Epithelial cell of esophagus (primary cell): ENCODE data around the gene PAXX.
A peak's percentile ranks its signal among the peaks of the same experiment; 100 is the strongest.

ENCODE experiments used
- DNase-seq: peaks from one replicate; pipeline ENCODE4 v3.0.0; 2010; ENCODE audit warnings: low read depth
- H3K4me3 ChIP-seq: 2 replicates; pipeline ENCODE4 v1.5.1; 2011; ENCODE audit warnings: mild to moderate bottlenecking, low read length, control low read depth
- TF ChIP-seq, protein P1 (sequence below): IDR thresholded peaks from 2 replicates; pipeline ENCODE4 v1.5.1; 2011; ENCODE audit warnings: low read depth, mild to moderate bottlenecking, low read length, control low read depth, inconsistent platforms; ENCODE audit not compliant: insufficient read depth; ENCODE audit errors: missing control alignments

The PAXX gene

DNA sequence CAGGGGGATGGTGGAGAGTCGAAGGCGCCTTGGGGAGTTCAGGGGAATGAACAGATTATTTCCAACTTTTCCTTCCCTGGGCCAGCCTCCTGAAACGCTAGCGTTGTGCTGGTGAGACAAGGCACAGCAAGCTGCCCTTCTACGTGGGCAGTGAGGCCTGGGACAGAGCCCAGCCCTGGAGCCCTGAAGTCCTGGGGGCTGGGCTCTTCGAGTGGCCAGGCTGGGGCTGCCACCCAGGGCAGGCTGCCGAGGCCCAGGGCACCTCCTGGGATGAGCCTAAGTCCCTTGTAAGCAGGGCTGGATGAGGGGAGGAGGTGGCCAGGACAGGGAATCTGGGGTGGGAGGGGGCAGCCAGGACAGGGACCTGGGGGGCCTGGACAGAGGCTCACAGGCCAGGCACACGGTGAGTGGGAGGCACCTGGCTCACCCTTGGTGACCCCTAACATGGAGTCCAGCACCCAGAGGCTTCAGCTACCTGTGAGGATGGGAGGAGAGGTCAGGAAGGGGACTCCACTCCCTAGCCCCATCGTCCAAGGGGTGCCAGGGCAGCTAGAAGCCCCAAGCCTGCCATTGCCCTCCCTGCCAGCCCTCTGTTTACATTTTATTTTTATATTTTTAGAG is 41.5 kb upstream of the PAXX start:
- TF ChIP-seq, protein P1, sequence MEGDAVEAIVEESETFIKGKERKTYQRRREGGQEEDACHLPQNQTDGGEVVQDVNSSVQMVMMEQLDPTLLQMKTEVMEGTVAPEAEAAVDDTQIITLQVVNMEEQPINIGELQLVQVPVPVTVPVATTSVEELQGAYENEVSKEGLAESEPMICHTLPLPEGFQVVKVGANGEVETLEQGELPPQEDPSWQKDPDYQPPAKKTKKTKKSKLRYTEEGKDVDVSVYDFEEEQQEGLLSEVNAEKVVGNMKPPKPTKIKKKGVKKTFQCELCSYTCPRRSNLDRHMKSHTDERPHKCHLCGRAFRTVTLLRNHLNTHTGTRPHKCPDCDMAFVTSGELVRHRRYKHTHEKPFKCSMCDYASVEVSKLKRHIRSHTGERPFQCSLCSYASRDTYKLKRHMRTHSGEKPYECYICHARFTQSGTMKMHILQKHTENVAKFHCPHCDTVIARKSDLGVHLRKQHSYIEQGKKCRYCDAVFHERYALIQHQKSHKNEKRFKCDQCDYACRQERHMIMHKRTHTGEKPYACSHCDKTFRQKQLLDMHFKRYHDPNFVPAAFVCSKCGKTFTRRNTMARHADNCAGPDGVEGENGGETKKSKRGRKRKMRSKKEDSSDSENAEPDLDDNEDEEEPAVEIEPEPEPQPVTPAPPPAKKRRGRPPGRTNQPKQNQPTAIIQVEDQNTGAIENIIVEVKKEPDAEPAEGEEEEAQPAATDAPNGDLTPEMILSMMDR, result no peak
- no peak for DNase-seq
- H3K4me3 ChIP-seq, result peak overlapping the region; percentile 70

DNA sequence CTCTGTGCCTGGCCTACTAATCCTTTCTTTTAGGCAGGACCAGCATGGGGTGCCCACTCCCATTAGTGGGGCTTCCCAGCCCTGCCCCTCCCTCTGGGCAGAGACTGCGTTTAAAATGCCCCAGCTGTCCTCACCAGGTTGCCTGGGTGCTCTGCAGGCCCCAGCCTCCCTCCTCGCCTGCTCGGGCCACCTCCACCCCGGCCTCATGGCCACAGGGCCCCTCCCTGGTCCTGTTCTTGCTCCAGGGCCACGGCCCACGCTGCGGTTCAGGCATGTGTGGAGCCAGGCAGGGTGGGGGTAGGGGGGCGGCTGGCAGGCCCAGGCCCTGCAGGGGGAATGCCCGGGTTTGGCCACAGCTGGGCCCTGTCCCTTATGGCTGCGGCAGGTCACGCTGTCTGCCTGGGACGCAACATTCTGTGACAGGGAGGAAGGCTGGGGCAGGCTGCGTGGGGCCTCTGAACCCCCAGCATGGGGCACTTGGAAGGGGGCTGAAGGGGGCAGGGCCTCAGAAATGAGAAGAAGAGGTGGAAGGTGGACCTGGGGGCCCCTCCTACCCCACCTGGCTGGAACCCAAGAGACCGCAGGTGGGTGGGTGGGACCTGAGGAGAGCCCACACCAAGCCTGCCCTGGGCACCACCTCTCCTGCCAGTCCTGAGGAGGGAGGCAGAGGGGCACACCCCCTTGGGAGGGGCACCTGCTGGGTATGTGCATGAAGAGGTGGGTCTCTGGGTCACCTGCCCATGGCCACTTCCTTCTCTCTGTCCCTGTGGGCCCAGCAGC is 40.5 kb upstream of the PAXX start, which contains the start of gene LCN12:
Gene LCN12 (plus strand): TSS at position 733 of the 780 bp plus-strand sequence. CDS start 55 bp downstream, outside the sequence.
- TF ChIP-seq, protein P1, result no peak
- DNase-seq, result no peak
- no peak within 1 kb of the TSS for H3K4me3 ChIP-seq

DNA sequence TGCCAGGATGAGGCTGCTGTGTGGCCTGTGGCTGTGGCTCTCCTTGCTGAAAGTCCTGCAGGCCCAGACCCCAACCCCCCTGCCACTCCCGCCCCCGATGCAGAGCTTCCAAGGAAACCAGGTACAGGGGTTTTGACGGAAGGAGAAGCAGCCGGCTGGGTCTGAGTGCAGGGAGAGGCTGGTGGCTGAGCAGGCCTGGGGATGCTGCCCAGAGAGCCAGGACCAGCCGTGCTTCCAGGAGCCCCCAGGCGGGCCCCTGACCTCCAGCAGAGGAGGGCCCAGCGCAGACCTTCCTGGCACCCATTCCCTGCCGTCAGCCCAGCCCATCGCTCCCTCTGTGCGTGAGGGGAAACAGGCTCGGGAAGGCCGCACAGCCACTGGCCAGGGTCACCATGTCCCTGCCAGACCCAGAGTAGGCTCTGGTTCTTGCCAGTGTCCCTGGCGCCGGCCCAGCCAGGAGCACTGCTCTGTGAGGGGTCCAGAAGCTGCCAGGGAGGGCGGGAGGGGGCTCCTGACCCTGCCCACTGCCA is 39.8 kb upstream of the PAXX start:
- TF ChIP-seq, protein P1, result no peak
- DNase-seq, result no peak
- H3K4me3 ChIP-seq, result no peak overlapping the region

DNA sequence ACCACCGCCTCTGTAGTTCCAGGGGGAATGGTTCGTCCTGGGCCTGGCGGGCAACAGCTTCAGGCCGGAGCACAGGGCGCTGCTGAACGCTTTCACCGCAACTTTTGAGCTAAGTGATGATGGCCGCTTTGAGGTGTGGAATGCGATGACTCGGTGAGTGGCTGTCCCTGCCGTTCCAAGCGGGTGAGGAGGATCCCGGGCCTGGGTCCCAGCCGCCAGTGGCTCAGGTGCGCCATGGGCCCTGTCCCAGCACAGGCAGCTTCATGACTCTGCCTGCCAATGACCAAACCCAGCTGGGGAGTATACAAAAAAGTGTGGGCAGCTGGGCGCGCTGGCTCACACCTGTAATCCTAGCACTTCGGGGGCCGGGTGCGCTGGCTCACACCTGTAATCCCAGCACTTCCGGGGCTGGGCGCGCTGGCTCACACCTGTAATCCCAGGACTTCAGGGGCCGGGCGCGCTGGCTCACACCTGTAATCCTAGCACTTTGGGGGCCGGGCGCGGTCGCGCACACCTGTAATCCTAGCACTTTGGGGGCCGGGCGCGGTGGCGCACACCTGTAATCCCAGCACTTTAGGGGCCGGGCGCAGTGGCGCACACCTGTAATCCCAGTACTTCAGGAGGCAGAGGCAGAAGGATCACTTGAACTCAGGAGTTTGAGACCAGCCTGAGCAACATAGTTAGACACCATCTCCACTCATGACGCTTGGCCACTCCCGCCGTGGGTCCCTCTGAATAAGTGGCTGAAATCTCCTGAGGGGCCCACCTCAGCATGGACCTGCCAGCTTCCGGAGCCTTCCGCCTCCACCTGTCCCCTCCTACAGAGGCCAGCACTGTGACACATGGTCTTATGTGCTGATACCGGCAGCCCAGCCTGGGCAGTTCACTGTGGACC is 39.1 kb upstream of the PAXX start:
- TF ChIP-seq, protein P1, result no peak
- no peak overlapping the region for H3K4me3 ChIP-seq
- DNase-seq, result no peak

DNA sequence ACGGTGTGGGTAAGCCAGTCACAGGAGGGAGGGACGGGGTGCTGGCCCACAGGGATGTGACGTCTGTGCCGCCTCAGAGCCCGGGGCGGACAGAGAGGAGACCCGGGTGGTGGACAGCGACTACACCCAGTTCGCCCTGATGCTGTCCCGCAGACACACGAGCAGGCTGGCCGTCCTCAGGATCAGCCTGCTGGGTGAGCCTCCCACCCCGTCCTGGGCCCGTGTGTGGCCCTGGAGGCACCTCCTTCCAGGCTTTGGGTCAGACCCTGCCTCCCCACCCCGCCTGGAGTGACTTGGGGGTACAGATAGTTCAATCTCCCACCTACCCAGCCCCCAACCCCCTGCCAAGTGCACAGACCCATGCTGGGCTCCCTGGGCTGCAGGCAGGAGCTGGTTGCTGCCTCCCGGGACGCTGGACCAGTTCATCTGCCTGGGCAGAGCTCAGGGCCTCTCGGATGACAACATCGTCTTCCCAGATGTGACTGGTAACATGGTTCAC is 38.4 kb upstream of the PAXX start:
- no peak for DNase-seq
- TF ChIP-seq, protein P1, result no peak
- H3K4me3 ChIP-seq, result no peak overlapping the region

DNA sequence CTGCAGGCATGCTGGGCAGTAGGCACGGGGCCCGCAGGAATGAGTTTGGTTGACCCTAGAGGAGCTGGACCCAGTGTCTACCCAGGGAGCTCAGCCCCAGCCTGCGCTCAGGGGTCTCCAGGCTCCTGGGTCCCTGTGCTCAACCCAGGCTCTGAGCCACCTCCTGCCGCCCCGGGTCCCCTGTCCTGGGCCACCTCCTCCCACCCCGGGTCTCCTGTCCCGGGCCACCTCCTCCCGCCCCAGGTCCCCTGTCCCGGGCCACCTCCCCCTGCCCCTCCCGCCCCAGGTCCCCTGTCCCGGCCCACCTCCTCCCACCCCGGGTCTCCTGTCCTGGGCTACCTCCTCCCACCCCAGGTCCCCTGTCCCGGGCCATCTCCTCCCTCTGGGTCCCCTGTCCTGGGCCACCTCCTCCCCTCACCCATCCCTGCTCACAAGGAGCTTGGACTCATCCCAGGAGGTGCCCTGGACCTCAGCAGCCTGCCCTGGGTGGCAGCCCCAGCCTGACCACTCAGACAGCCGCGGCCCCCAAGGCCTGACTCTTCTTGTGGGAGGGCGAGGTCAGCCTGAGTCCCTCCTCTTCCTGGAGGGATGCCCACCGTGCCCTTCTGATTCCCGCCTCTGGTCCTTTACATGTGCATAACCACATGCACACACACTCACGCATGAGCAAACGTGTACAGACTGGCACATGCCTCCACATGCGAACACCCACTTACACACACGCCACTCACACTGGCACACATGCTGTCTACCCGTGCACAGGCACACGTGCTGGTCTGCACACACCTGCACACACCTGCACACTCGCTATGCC is 37.7 kb upstream of the PAXX start:
- TF ChIP-seq, protein P1, result no peak
- DNase-seq, result no peak
- no peak overlapping the region for H3K4me3 ChIP-seq
